Muscle layer of duodenum (tissue), 2 donors: ENCODE measurements around the gene BCAP29.

Experiments used
- H3K27ac ChIP-seq: one replicate; pipeline ENCODE4 v1.7.0; 2013; ENCODE audit warnings: mild to moderate bottlenecking, low read length
- H3K27me3 ChIP-seq: one replicate; pipeline ENCODE4 v1.7.0; 2013; ENCODE audit warnings: low read depth, mild to moderate bottlenecking, control low read depth, low read length
- H3K36me3 ChIP-seq, 2 donors: one replicate each; pipeline ENCODE4 v1.7.0; 2013; ENCODE audit warnings: low read length in 2 of 2, control low read depth in 1 of 2, mild to moderate bottlenecking in 1 of 2; ENCODE audit not compliant: insufficient read depth in 2 of 2, control insufficient read depth in 1 of 2
- H3K4me1 ChIP-seq, 2 donors: one replicate each; pipeline ENCODE4 v1.7.0; 2013; ENCODE audit warnings: low read length in 2 of 2, mild to moderate bottlenecking in 2 of 2, control low read depth in 1 of 2, moderate library complexity in 1 of 2; ENCODE audit not compliant: insufficient read depth in 2 of 2, control insufficient read depth in 1 of 2
- H3K4me3 ChIP-seq, 2 donors: one replicate each; pipeline ENCODE4 v1.7.0; 2013; ENCODE audit warnings: low read length in 2 of 2, low read depth in 1 of 2, mild to moderate bottlenecking in 1 of 2
- H3K9me3 ChIP-seq, 2 donors: one replicate each; pipeline ENCODE4 v1.7.0; 2013; ENCODE audit warnings: low read length in 2 of 2, control low read depth in 1 of 2, mild to moderate bottlenecking in 1 of 2; ENCODE audit not compliant: control insufficient read depth in 1 of 2
- donor health status: healthy.

BCAP29 gene

DNA sequence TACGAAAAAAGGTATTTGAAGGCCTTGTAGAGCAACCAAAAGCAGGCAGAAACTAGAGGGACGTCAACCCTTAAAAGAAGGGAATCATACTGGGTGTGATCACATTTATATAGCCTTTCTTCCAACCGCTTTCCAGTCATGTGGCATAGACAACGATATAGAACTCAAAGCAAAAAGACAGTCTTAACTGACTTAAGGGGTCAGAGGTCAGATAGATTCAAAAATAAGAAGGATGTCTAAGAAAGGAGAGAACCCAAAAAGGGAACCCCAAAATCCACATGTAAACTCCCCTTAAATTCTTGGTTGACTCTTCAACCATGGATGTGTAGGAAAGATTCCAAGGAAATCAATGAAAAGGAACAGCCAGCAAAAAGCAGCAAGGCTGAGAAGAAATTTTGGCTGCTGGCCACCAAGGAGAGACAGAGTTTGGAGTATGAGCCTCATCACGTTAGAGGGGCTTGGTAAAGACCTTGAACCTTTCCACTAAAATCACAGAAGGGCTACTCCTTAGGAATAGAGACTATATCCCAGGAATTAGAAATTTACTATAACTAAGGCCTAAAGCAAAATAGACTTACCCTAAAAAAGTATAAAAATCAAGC lies 8.6 kb downstream of the BCAP29 start:
- H3K4me3 ChIP-seq, result no peak overlapping the region
- no peaks in the 10 kb centered on the region for H3K9me3 ChIP-seq
- H3K27me3 ChIP-seq, result no peaks in the 10 kb centered on the region
- H3K36me3 ChIP-seq, result peaks cover 9 to 18% of the 10 kb centered on the region in 2 donors
- H3K27ac ChIP-seq, result no peak overlapping the region
- H3K4me1 ChIP-seq, result no peaks in the 10 kb centered on the region

DNA sequence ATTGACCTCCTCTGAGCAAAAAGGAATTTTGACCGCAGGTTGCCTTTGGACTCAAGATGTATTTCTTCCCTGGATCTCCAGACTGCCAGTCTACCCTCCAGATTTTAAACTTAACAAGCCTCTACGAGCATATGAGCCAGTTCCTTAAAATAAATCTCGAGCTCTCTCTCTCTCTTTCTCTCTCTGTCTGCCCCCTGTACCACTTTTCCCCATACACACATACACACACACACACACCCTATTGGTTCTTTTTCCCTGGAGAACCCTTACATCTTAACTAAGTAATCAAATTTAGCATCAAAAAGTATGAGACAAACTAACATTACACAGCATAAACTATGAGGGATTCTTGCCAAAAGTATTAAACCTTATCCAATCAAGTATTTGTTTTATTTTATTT lies 11.4 kb downstream of the BCAP29 start:
- Histone ChIP-seq H3K4me1 (peaks cover 4 to 6% of the 10 kb centered on the region in 2 donors), H3K9me3 (no peaks in the 10 kb centered on the region), H3K27ac (no peak overlapping the region), H3K36me3 (peaks cover 10 to 18% of the 10 kb centered on the region in 2 donors), H3K27me3 (no peaks in the 10 kb centered on the region), H3K4me3 (no peak overlapping the region)

DNA sequence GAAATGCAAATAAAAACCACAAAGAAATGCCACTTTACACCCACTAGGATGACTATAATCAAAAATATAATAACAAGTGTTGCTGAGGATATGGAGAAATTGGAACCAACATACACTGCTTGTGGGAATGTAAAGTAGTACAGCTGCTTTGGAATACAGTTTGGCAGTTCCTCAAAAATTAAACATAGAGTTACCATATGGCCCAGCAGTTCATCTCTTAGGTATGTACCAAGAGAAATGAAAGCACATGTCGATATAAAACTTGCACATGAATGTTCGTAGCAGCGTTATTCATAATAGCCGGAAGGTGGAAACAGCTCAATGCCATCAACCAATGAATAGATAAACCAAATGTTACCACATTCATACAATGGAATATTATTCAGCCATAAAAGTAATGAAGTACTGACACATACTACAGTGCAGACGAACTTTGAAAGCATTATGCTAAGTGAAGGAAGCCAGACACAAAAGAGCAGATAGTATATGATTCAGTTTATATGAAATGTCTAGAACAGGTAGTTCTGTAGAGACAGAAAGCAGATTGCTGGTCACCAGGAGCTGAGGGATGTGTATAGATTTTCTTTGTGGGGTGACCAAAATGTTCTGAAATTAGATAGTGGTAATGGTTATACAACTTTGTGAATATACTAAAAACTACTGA lies 12.4 kb downstream of the BCAP29 start:
- H3K27ac ChIP-seq, result no peak overlapping the region
- no peak overlapping the region for H3K4me3 ChIP-seq
- H3K36me3 ChIP-seq, result peaks cover 17 to 18% of the 10 kb centered on the region in 2 donors
- H3K9me3 ChIP-seq, result no peaks in the 10 kb centered on the region
- peaks cover 4 to 6% of the 10 kb centered on the region in 2 donors for H3K4me1 ChIP-seq
- H3K27me3 ChIP-seq, result no peaks in the 10 kb centered on the region

DNA sequence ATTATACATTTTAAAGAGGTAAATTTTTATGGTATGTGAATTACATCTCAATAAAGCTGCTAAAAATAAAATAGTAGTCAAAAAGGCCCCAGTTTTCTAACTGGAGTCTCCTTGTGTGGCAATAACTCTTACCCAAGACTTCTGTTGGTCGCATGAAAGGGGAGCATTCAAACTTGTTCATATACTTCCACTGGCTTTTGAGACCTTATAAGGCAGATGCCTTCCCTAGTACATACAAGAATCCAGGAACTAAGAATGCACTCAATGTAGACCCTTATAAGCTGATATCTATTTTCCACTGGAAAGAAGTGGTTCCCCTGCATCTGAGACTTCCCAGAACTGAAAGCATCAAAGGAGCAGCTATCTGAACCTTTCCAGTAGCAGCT lies 13.0 kb downstream of the BCAP29 start:
- Histone ChIP-seq H3K27ac (no peak overlapping the region), H3K36me3 (peaks cover 18% of the 10 kb centered on the region in 2 donors), H3K9me3 (no peaks in the 10 kb centered on the region)

DNA sequence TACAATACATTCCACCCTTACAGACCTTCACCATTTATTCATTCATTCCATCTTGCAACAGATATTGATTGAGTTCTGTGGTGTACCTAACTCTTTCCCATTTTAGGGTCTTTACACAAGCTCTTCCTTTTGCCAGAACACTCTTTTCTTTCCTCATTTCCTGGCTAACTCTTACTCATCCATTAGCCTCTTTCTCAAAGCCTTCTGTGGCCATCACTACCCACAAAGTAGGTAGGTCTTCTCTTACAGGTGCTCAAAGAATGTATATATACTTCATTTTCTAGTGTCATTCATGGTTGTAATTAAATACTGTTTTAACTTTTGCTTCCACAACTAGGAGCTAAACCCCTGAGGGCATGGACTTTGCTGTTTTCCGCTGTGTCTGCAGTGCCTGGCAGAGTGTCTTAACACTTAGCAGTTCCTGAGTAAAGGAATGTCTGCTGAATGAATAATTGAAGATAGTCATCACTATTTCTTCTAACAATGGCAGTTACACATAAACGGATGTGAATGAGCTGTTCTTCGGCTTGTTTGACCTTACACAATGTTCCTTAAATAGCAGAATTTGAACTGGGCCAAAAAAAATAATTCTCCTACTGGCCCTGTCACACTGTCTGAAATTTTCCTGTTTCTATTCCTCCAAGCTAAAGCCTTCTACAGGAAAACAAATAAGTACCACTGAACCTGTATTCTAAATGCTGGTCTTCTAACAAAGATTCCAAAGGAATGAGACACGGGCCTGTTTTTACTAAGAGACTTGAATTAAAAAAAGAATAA lies 15.1 kb downstream of the BCAP29 start:
- H3K9me3 ChIP-seq, result no peaks in the 10 kb centered on the region
- peaks cover 4 to 6% of the 10 kb centered on the region in 2 donors for H3K4me1 ChIP-seq
- H3K4me3 ChIP-seq, result no peak overlapping the region
- no peaks in the 10 kb centered on the region for H3K27me3 ChIP-seq
- H3K36me3 ChIP-seq, result peaks cover 18% of the 10 kb centered on the region in 2 donors
- H3K27ac ChIP-seq, result peak overlapping the region; percentile 53

More for the DNA sequence above, 13.0 kb downstream of the BCAP29 start:
- peaks cover 4 to 6% of the 10 kb centered on the region in 2 donors for H3K4me1 ChIP-seq
- no peak overlapping the region for H3K4me3 ChIP-seq
- H3K27me3 ChIP-seq, result no peaks in the 10 kb centered on the region

DNA sequence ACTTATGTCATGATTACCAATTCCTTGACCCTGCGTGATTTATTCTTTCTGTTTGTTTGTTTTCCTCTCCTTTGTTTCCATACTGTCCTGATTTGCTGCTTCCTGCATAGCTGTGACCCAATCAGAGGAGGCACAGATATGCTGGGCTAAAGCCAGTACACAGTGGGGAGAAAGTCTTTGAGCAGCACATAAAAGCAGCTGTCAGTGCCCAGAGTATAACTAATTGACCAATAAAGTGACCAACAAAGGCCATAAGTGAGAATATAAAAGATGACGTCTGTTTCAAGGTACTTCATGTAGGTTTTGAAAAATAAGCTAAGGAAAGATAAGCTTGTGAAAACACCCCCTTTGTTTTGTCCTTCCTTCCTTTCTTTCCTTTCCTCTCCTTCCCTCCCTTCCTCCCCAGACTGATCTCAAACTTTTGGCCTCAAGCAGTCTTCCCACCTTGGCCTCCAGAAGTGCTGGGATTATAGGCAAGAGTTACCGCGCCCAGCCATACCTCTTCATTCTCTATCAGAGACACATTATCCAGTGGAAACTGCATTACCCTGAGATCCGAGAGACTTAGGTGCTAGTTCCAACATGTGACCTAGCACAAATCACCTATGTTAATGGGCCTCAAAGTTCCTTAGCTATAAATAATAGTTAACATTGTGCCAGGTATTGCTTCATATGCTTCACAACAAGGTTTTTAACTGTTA lies 17.0 kb downstream of the BCAP29 start:
- Histone ChIP-seq H3K4me3 (no peak overlapping the region), H3K27me3 (no peaks in the 10 kb centered on the region), H3K4me1 (peaks cover 4 to 6% of the 10 kb centered on the region in 2 donors), H3K27ac (no peak overlapping the region), H3K36me3 (peaks cover 18 to 23% of the 10 kb centered on the region in 2 donors), H3K9me3 (no peaks in the 10 kb centered on the region)

DNA sequence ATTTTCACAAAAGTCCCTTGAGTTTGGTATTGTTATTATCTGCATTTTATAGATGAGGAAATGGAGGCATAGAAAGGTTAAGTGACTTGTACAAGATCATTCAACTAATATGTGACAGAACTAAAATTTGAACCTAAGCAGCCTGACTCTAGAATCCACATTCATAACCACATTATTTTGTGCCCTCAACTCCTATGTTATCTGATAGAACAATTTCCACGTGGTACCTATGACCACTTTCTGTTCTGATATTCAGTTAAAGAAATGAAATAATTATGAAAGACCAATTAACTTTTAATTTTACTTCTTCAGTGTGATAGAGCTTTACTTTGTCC lies 17.5 kb downstream of the BCAP29 start:
- Histone ChIP-seq H3K27ac (no peak overlapping the region), H3K4me1 (peaks cover 4 to 6% of the 10 kb centered on the region in 2 donors), H3K9me3 (no peaks in the 10 kb centered on the region), H3K36me3 (peaks cover 18 to 23% of the 10 kb centered on the region in 2 donors), H3K27me3 (no peaks in the 10 kb centered on the region), H3K4me3 (no peak overlapping the region)

DNA sequence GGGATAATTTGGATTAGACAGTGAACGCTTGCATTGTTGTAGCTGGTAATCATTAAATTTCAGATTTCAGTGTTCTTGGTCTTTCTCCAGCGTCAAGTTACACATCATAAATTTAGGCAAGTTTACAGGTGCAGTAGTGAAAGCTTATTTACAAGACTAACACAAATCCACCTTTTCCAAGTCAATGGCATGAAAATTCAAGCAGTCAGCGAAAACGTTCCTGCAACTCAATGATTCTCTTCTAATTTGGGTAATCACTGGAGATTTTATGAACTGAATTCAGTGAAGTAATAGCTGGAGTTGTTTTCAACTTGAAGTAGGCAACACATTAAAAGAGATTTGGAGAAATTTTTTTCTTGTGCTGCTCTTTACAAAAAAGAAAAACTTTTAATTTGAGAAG lies 17.9 kb downstream of the BCAP29 start:
- H3K36me3 ChIP-seq, result peaks cover 18 to 23% of the 10 kb centered on the region in 2 donors
- no peaks in the 10 kb centered on the region for H3K27me3 ChIP-seq
- H3K4me1 ChIP-seq, result peaks cover 4 to 6% of the 10 kb centered on the region in 2 donors

DNA sequence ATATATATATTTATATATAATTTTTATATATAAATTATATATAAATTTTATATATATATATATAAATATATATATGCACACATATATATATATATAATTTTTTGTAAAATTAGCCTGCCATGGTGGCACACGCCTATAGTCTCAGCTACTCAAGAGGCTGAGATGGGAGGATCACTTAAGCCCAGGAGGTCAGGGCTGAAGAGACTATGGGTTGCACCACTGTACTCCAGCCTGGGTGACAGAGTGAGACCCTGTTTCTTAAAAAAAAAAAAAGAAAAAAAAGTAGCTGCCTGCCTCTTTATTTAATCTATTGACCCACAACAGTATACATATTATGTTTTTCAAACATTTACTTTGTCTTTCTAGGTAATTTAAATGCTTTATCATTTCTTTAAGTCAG lies 19.2 kb downstream of the BCAP29 start:
- Histone ChIP-seq H3K4me1 (peaks cover 4 to 6% of the 10 kb centered on the region in 2 donors), H3K27ac (no peak overlapping the region), H3K36me3 (peaks cover 13 to 27% of the 10 kb centered on the region in 2 donors), H3K9me3 (no peaks in the 10 kb centered on the region), H3K27me3 (no peaks in the 10 kb centered on the region), H3K4me3 (no peak overlapping the region)

More for the DNA sequence above, 17.9 kb downstream of the BCAP29 start:
- no peak overlapping the region for H3K27ac ChIP-seq
- H3K4me3 ChIP-seq, result no peak overlapping the region
- H3K9me3 ChIP-seq, result no peaks in the 10 kb centered on the region

DNA sequence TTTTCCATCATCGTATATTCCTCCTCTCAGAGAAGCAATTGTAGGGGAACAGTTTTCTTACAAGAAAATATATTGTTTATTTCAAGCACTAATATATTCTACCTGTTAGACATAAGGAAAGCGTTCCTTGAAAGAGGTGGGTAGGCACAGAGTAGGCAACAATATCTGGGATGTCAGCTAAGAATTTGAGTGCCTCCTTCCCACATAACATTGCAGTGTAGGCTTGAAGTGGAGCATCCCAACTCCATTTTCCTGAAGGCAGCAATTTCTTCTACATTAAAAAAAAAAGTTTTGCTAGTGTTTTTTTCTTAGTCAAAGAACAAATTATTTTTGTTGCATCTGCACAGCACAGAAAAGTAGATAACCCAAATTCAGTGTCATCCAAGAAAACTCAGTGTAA lies 20.8 kb downstream of the BCAP29 start:
- H3K9me3 ChIP-seq, result no peaks in the 10 kb centered on the region
- H3K27me3 ChIP-seq, result no peaks in the 10 kb centered on the region
- peaks cover 0 to under 1% of the 10 kb centered on the region in 2 donors for H3K4me1 ChIP-seq
- H3K4me3 ChIP-seq, result no peak overlapping the region
- peaks cover 1 to 24% of the 10 kb centered on the region in 2 donors for H3K36me3 ChIP-seq
- H3K27ac ChIP-seq, result no peak overlapping the region

DNA sequence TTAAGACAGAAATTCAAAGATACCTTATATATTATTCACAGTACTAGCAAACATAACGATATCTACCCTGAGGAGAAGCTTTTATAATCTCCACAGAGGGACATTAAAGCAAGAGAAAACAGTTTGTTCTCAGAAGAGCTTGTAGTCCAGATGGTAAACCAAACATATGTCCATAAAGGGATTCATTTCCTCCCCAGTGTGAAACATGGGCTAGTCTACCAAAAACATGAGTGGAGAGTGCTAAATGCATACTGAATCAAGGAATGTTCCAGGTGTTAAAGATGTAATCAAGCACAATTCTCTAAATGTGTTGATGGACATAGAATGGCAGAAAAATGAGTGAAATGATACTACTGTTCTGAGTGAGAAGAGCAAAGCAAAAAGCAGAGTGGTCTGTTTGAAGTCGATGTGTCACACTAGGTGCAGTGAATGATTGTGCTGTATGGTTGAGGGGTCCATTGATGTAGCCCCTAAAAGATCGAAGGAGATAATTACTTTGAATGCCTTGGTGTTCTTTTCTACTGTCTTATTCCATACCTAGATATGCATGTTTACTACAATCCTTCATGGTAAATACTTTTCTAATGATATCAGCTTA lies 25.3 kb downstream of the BCAP29 start:
- H3K27ac ChIP-seq, result no peak overlapping the region
- peaks cover 0 to 16% of the 10 kb centered on the region in 2 donors for H3K36me3 ChIP-seq
- no peaks in the 10 kb centered on the region for H3K27me3 ChIP-seq
- no peak overlapping the region for H3K4me3 ChIP-seq
- no peaks in the 10 kb centered on the region for H3K9me3 ChIP-seq
- H3K4me1 ChIP-seq, result peaks cover 0 to 4% of the 10 kb centered on the region in 2 donors
